BE2C (cell line): ENCODE data around the gene FADS6.

ENCODE experiments used
- DNase-seq: peaks from one replicate; pipeline ENCODE4 v3.0.0-alpha.2; 2020
- H3K27me3 ChIP-seq: fragments of 250-450 bp; sonication (Bioruptor Pico); 2 replicates; pipeline ENCODE4 v1.5.1; 2020; ENCODE audit warnings: mild to moderate bottlenecking
- H3K36me3 ChIP-seq: fragments of 250-450 bp; sonication (Bioruptor Pico); 2 replicates; pipeline ENCODE4 v1.5.1; 2020; ENCODE audit warnings: mild to moderate bottlenecking
- H3K4me1 ChIP-seq: fragments of 250-450 bp; sonication (Bioruptor Pico); 2 replicates; pipeline ENCODE4 v1.5.1; 2020
- H3K4me3 ChIP-seq: 2 replicates; pipeline ENCODE4 v1.5.1; 2011; ENCODE audit warnings: low read depth, low read length
- H3K9me3 ChIP-seq: fragments of 250-450 bp; sonication (Bioruptor Pico); 2 replicates; pipeline ENCODE4 v1.5.1; 2020
- CTCF ChIP-seq: IDR thresholded peaks from 2 replicates; pipeline ENCODE4 v1.5.1; 2012; ENCODE audit warnings: mild to moderate bottlenecking, low read depth, low read length

The FADS6 gene

GRCh38 chr17:74859459-74860228, 33.8 kb downstream of the FADS6 start, which contains the start of gene GRIN2C:
Gene GRIN2C (minus strand): TSS chr17:74859885. CDS start chr17:74855092, 4,793 bp downstream.
- TF ChIP-seq CTCF = 0 out of 2 replicates have a peak, but pooled peaks have one; percentile 1
- H3K4me1 ChIP-seq = 0 out of 2 replicates have a peak, but pooled peaks cover 6% of the 10 kb centered on the region
- peak within 1 kb of the TSS; percentile 19; the same call in 1 of the 2 replicates for H3K4me3 ChIP-seq
- DNase-seq = peak; percentile 46
- H3K27me3 ChIP-seq = peaks cover 40% of the 10 kb centered on the region
- no peaks in the 10 kb centered on the region for H3K9me3 ChIP-seq
- no peaks in the 10 kb centered on the region for H3K36me3 ChIP-seq

GRCh38 chr17:74858672-74859458, 34.6 kb downstream of the FADS6 start:
- no peak for DNase-seq
- no peak for TF ChIP-seq CTCF

GRCh38 chr17:74857191-74857590, 36.2 kb downstream of the FADS6 start:
- no peaks in the 10 kb centered on the region for H3K36me3 ChIP-seq
- DNase-seq = no peak
- TF ChIP-seq CTCF = no peak
- H3K4me3 ChIP-seq = no peak overlapping the region
- no peaks in the 10 kb centered on the region for H3K9me3 ChIP-seq
- 0 out of 2 replicates have a peak, but pooled peaks cover 6% of the 10 kb centered on the region for H3K4me1 ChIP-seq
- peaks cover 47% of the 10 kb centered on the region for H3K27me3 ChIP-seq

More at GRCh38 chr17:74858672-74859458, 34.6 kb downstream of the FADS6 start:
- no peaks in the 10 kb centered on the region for H3K9me3 ChIP-seq
- no peak overlapping the region for H3K4me3 ChIP-seq
- peaks cover 43% of the 10 kb centered on the region for H3K27me3 ChIP-seq
- H3K4me1 ChIP-seq = 0 out of 2 replicates have a peak, but pooled peaks cover 6% of the 10 kb centered on the region
- no peaks in the 10 kb centered on the region for H3K36me3 ChIP-seq

GRCh38 chr17:74856112-74856511, 37.3 kb downstream of the FADS6 start:
- peaks cover 45% of the 10 kb centered on the region for H3K27me3 ChIP-seq
- H3K4me1 ChIP-seq = 0 out of 2 replicates have a peak, but pooled peaks cover 3% of the 10 kb centered on the region
- no peak for DNase-seq
- no peak overlapping the region for H3K4me3 ChIP-seq
- H3K36me3 ChIP-seq = no peaks in the 10 kb centered on the region
- no peak for TF ChIP-seq CTCF
- no peaks in the 10 kb centered on the region for H3K9me3 ChIP-seq

GRCh38 chr17:74855323-74855722, 38.1 kb downstream of the FADS6 start:
- Histone ChIP-seq H3K4me1 (0 out of 2 replicates have a peak, but pooled peaks cover 3% of the 10 kb centered on the region), H3K9me3 (no peaks in the 10 kb centered on the region), H3K36me3 (no peaks in the 10 kb centered on the region), H3K4me3 (no peak overlapping the region), H3K27me3 (peaks cover 38% of the 10 kb centered on the region)
- no peak for TF ChIP-seq CTCF
- no peak for DNase-seq

GRCh38 chr17:74854792-74855191, 38.6 kb downstream of the FADS6 start:
- Histone ChIP-seq H3K36me3 (no peaks in the 10 kb centered on the region), H3K27me3 (peaks cover 32% of the 10 kb centered on the region), H3K4me3 (no peak overlapping the region), H3K9me3 (no peaks in the 10 kb centered on the region), H3K4me1 (no peaks in the 10 kb centered on the region)
- no peak for DNase-seq
- no peak for TF ChIP-seq CTCF
